ENCODE data around the gene NRG2. TPM values are rescaled to one million over a fixed set of nuclear protein-coding genes. Genes with fewer than 3 reads are reported as not detected.

Gene NRG2
- total and polyA plus RNA-seq, 5 donors from 2014 or later, result not detected

- no peak for DNase-seq
These were observed 194.5 kb downstream of the NRG2 start for GRCh38 chr5:139848508-139849100.

GRCh38 chr5:139847790-139848507 is 195.2 kb downstream of the NRG2 start:
- peaks cover 0 to 16% (median 1%) of the 10 kb centered on the region in 4 donors for H3K4me1 Mint-ChIP-seq
- no peaks in the 10 kb centered on the region for H3K9me3 Mint-ChIP-seq
- peaks cover 12% of the 10 kb centered on the region for H3K27me3 ChIP-seq (ENCODE audit: control insufficient read depth, insufficient read depth, low read length)
- H3K4me3 Mint-ChIP-seq, result peak overlapping the region in 2 of 4 donors; percentile 52 to 60
- no peak overlapping the region for H3K4me3 ChIP-seq (ENCODE audit: low read depth, low read length)
- DNase-seq (peak; percentile 52 to 73 (median 57)), ATAC-seq (ENCODE audit: low read depth in 2 of 2) (peak; percentile 84 to 87)
- peaks cover 7% of the 10 kb centered on the region for H3K4me1 ChIP-seq (ENCODE audit: control insufficient read depth, insufficient read depth, low read length, poor library complexity, severe bottlenecking)
- no peaks in the 10 kb centered on the region for H3K36me3 Mint-ChIP-seq
- H3K9me3 ChIP-seq (ENCODE audit: control insufficient read depth in 2 of 2, low read length in 2 of 2), result no peaks in the 10 kb centered on the region
- no peak overlapping the region for H3K27ac Mint-ChIP-seq
- no peaks in the 10 kb centered on the region for H3K36me3 ChIP-seq (ENCODE audit: control insufficient read depth, insufficient read depth, low read length)
- H3K27ac ChIP-seq (ENCODE audit: insufficient read depth, low read length, poor library complexity, severe bottlenecking), result peak overlapping the region; percentile 33
- H3K27me3 Mint-ChIP-seq, result peaks cover 40% of the 10 kb centered on the region

More at GRCh38 chr5:139848508-139849100, 194.5 kb downstream of the NRG2 start:
- Histone ChIP-seq H3K27ac (ENCODE audit: insufficient read depth, low read length, poor library complexity, severe bottlenecking) (peak overlapping the region; percentile 33), H3K4me3 (ENCODE audit: low read depth, low read length) (peak overlapping the region; percentile 19), H3K9me3 (ENCODE audit: control insufficient read depth in 2 of 2, low read length in 2 of 2) (no peaks in the 10 kb centered on the region), H3K4me1 (ENCODE audit: control insufficient read depth, insufficient read depth, low read length, poor library complexity, severe bottlenecking) (peaks cover 7% of the 10 kb centered on the region), H3K36me3 (ENCODE audit: control insufficient read depth, insufficient read depth, low read length) (no peaks in the 10 kb centered on the region), H3K27me3 (ENCODE audit: control insufficient read depth, insufficient read depth, low read length) (peaks cover 12% of the 10 kb centered on the region)
- ATAC-seq (ENCODE audit: low read depth in 2 of 2), result peak; percentile 6 to 7
- H3K27me3 Mint-ChIP-seq, result peaks cover 33% of the 10 kb centered on the region
- H3K9me3 Mint-ChIP-seq, result no peaks in the 10 kb centered on the region
- H3K4me3 Mint-ChIP-seq, result peak overlapping the region; percentile 63 to 87 (median 83)
- H3K4me1 Mint-ChIP-seq, result peaks cover 0 to 16% (median 1%) of the 10 kb centered on the region in 4 donors
- H3K27ac Mint-ChIP-seq, result peak overlapping the region in 2 of 3 donors; percentile 80 to 86
- H3K36me3 Mint-ChIP-seq, result no peaks in the 10 kb centered on the region

GRCh38 chr5:139847091-139847490 is 196.0 kb downstream of the NRG2 start:
- H3K4me1 Mint-ChIP-seq, result peaks cover 0 to 16% (median 1%) of the 10 kb centered on the region in 4 donors
- peaks cover 47% of the 10 kb centered on the region for H3K27me3 Mint-ChIP-seq
- H3K36me3 ChIP-seq (ENCODE audit: control insufficient read depth, insufficient read depth, low read length), result no peaks in the 10 kb centered on the region
- no peaks in the 10 kb centered on the region for H3K9me3 Mint-ChIP-seq
- no peak overlapping the region for H3K27ac Mint-ChIP-seq
- no peaks in the 10 kb centered on the region for H3K36me3 Mint-ChIP-seq
- DNase-seq, result no peak
- peak overlapping the region in 1 of 4 donors; percentile 61 for H3K4me3 Mint-ChIP-seq
- H3K4me1 ChIP-seq (ENCODE audit: control insufficient read depth, insufficient read depth, low read length, poor library complexity, severe bottlenecking), result peaks cover 7% of the 10 kb centered on the region
- H3K4me3 ChIP-seq (ENCODE audit: low read depth, low read length), result no peak overlapping the region
- no peak overlapping the region for H3K27ac ChIP-seq (ENCODE audit: insufficient read depth, low read length, poor library complexity, severe bottlenecking)
- H3K27me3 ChIP-seq (ENCODE audit: control insufficient read depth, insufficient read depth, low read length), result peaks cover 12% of the 10 kb centered on the region
- ATAC-seq (ENCODE audit: low read depth in 2 of 2), result no peak
- no peaks in the 10 kb centered on the region for H3K9me3 ChIP-seq (ENCODE audit: control insufficient read depth in 2 of 2, low read length in 2 of 2)

GRCh38 chr5:139845846-139846681 is 197.0 kb downstream of the NRG2 start:
- DNase-seq (no peak), ATAC-seq (ENCODE audit: low read depth in 2 of 2) (no peak)
- H3K4me1 Mint-ChIP-seq, result peaks cover 0 to 16% (median 1%) of the 10 kb centered on the region in 4 donors
- no peaks in the 10 kb centered on the region for H3K9me3 Mint-ChIP-seq
- H3K27me3 Mint-ChIP-seq, result peaks cover 49% of the 10 kb centered on the region
- Histone ChIP-seq H3K27ac (ENCODE audit: insufficient read depth, low read length, poor library complexity, severe bottlenecking) (no peak overlapping the region), H3K9me3 (ENCODE audit: control insufficient read depth in 2 of 2, low read length in 2 of 2) (no peaks in the 10 kb centered on the region), H3K4me3 (ENCODE audit: low read depth, low read length) (no peak overlapping the region), H3K36me3 (ENCODE audit: control insufficient read depth, insufficient read depth, low read length) (no peaks in the 10 kb centered on the region), H3K27me3 (ENCODE audit: control insufficient read depth, insufficient read depth, low read length) (peaks cover 19% of the 10 kb centered on the region), H3K4me1 (ENCODE audit: control insufficient read depth, insufficient read depth, low read length, poor library complexity, severe bottlenecking) (peaks cover 7% of the 10 kb centered on the region)
- peak overlapping the region in 1 of 4 donors; percentile 7 for H3K4me3 Mint-ChIP-seq
- H3K36me3 Mint-ChIP-seq, result no peaks in the 10 kb centered on the region
- no peak overlapping the region for H3K27ac Mint-ChIP-seq

- peaks cover 52% of the 10 kb centered on the region for H3K27me3 Mint-ChIP-seq
These were observed 198.5 kb downstream of the NRG2 start for GRCh38 chr5:139844472-139845145.

GRCh38 chr5:139843991-139844390 is 199.1 kb downstream of the NRG2 start:
- no peaks in the 10 kb centered on the region for H3K36me3 ChIP-seq (ENCODE audit: control insufficient read depth, insufficient read depth, low read length)
- no peak overlapping the region for H3K27ac ChIP-seq (ENCODE audit: insufficient read depth, low read length, poor library complexity, severe bottlenecking)
- Mint-ChIP-seq H3K27ac (no peak overlapping the region), H3K4me3 (no peak overlapping the region), H3K4me1 (peaks cover 0 to 9% (median 1%) of the 10 kb centered on the region in 4 donors), H3K27me3 (peaks cover 53% of the 10 kb centered on the region), H3K9me3 (no peaks in the 10 kb centered on the region), H3K36me3 (peaks cover 2% of the 10 kb centered on the region)
- DNase-seq (no peak), ATAC-seq (ENCODE audit: low read depth in 2 of 2) (no peak)
- H3K4me1 ChIP-seq (ENCODE audit: control insufficient read depth, insufficient read depth, low read length, poor library complexity, severe bottlenecking), result peaks cover 7% of the 10 kb centered on the region
- no peaks in the 10 kb centered on the region for H3K9me3 ChIP-seq (ENCODE audit: control insufficient read depth in 2 of 2, low read length in 2 of 2)
- H3K27me3 ChIP-seq (ENCODE audit: control insufficient read depth, insufficient read depth, low read length), result peaks cover 17% of the 10 kb centered on the region
- H3K4me3 ChIP-seq (ENCODE audit: low read depth, low read length), result no peak overlapping the region

More at GRCh38 chr5:139844472-139845145, 198.5 kb downstream of the NRG2 start:
- Mint-ChIP-seq H3K4me3 (peak overlapping the region in 2 of 4 donors; percentile 20 to 25), H3K4me1 (peaks cover 0 to 14% (median 1%) of the 10 kb centered on the region in 4 donors), H3K36me3 (no peaks in the 10 kb centered on the region), H3K9me3 (no peaks in the 10 kb centered on the region), H3K27ac (no peak overlapping the region)
- H3K27ac ChIP-seq (ENCODE audit: insufficient read depth, low read length, poor library complexity, severe bottlenecking), result no peak overlapping the region
- H3K36me3 ChIP-seq (ENCODE audit: control insufficient read depth, insufficient read depth, low read length), result no peaks in the 10 kb centered on the region
- ATAC-seq (ENCODE audit: low read depth in 2 of 2) (no peak), DNase-seq (peak; percentile 44 to 64 (median 55))
- H3K4me1 ChIP-seq (ENCODE audit: control insufficient read depth, insufficient read depth, low read length, poor library complexity, severe bottlenecking), result peaks cover 7% of the 10 kb centered on the region
- no peak overlapping the region for H3K4me3 ChIP-seq (ENCODE audit: low read depth, low read length)
- no peaks in the 10 kb centered on the region for H3K9me3 ChIP-seq (ENCODE audit: control insufficient read depth in 2 of 2, low read length in 2 of 2)
- H3K27me3 ChIP-seq (ENCODE audit: control insufficient read depth, insufficient read depth, low read length), result peaks cover 19% of the 10 kb centered on the region

GRCh38 chr5:139842321-139842720 is 200.8 kb downstream of the NRG2 start:
- Mint-ChIP-seq H3K27me3 (peaks cover 50% of the 10 kb centered on the region), H3K4me1 (peaks cover 0 to 3% (median 0%) of the 10 kb centered on the region in 4 donors), H3K9me3 (peaks cover 0 to 2% (median 0%) of the 10 kb centered on the region in 7 donors), H3K36me3 (peaks cover 2% of the 10 kb centered on the region), H3K4me3 (no peak overlapping the region), H3K27ac (no peak overlapping the region)
- H3K27me3 ChIP-seq (ENCODE audit: control insufficient read depth, insufficient read depth, low read length), result peaks cover 13% of the 10 kb centered on the region
- DNase-seq (no peak), ATAC-seq (ENCODE audit: low read depth in 2 of 2) (no peak)
- H3K9me3 ChIP-seq (ENCODE audit: control insufficient read depth in 2 of 2, low read length in 2 of 2), result no peaks in the 10 kb centered on the region
- no peaks in the 10 kb centered on the region for H3K36me3 ChIP-seq (ENCODE audit: control insufficient read depth, insufficient read depth, low read length)
- H3K27ac ChIP-seq (ENCODE audit: insufficient read depth, low read length, poor library complexity, severe bottlenecking), result no peak overlapping the region
- H3K4me3 ChIP-seq (ENCODE audit: low read depth, low read length), result no peak overlapping the region
- peaks cover 1% of the 10 kb centered on the region for H3K4me1 ChIP-seq (ENCODE audit: control insufficient read depth, insufficient read depth, low read length, poor library complexity, severe bottlenecking)

Data from CD4-positive, CD25-positive, alpha-beta regulatory T cell (primary cell).